Measurements from ENCODE around the gene GINS1.

Gene GINS1

DNA sequence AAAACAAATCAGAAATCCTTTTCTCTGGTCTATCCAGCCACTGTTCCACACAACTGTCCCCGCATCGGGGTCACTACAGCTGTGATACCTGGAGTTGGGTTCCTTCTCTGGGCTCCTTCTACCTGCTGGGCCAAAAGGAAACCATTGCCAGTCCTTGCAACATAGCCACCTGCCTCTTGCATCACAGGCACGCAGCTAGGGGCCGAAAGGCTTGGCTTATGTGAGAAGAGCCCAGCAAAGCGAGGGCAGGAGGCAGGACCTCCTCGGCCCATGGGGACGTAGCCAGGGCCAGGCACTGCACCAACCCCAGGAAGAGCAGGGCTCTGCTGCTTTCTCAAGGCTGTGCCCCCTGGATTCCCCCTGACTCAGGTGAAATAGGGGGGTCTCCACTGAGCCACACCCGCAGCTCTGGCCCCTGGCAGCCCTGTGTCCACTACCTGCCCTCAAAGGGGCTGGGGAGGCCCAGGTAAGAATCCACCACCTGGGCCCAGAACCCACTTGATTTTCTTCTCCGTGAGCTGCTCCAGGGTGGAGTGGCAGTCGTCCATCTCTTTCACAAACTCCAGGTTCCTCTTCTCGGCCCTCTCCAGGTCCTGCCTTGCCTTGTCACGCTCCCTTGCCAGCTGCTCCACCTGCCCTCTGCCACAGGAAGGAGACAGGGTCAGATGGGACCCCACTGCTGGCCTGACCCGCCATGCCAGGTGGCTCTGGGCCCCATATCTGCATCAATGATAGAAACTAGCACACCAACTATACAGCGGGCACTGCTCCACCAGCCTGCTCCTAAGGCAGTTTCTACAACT lies 88.9 kb downstream of the GINS1 start:
- no peak for DNase-seq

DNA sequence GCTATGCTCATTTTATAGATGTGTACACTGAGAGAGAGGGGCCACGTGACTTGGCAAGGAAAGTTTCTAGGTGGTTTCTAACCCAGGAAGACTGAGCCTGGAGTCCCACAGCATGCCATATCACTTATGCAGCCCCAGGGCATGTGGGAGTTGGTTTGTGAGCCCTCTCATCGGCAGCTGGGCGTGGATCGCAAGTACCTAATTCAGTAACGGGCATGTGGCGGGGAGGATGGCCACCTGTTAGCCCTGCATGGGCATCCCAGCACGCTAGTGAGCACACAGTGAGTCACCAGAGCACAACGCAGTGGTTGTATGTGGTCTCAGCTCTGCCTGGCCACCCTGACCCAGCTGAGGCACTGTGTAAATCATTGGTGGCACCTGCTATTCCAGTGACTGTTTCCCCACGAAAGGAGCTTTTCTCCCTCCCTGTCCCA lies 89.5 kb downstream of the GINS1 start:
- DNase-seq = no peak

DNA sequence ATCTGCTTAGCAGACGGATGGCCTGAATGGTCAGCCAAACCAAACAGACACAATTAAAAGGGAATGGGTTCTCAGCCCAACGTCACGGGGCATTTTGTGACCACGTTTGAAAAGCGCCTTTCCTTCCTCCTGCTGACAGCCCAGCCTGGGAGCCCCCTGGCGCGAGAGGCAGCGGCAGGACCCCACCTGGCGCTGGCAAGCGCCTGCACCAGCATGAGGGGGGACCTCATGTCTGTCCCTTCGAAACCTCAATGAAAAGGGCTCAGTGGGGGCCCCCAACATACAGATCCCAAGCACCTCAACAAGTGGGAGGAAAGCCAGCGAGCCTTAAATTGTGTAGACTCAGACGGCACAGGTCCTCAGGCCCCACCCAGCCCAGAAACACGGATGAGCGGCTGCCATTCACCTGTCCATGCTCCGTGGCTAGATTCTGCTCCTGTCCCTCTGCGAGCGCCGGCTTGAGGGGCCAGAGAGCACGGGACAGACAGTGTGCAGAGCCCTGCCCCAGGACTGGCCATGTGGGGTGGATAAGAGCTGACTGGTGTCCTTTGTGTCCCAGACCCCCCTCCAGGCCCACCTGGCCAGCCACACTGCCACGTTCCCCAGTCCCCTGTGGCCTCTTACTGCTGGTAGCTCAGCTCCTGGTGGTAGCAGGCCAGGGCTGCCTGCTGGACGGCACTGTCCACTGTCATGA lies 90.3 kb downstream of the GINS1 start:
- no peak for DNase-seq
